AG10803 (cell line): ENCODE measurements around the gene CD8A.

Experiments
- DNase-seq: peaks from one replicate; pipeline ENCODE4 v3.0.0; 2010; ENCODE audit warnings: low read depth
- H3K4me3 ChIP-seq: 2 replicates; pipeline ENCODE4 v1.5.1; 2011; ENCODE audit warnings: mild to moderate bottlenecking, low read length, control low read depth
- CTCF ChIP-seq: conservative IDR thresholded peaks from 2 replicates; pipeline ENCODE4 v1.5.1; 2011; ENCODE audit warnings: mild to moderate bottlenecking, low read length, control low read depth, inconsistent platforms

The CD8A gene

GRCh38 chr2:86826951-86827350, 36.2 kb upstream of the CD8A start:
- H3K4me3 ChIP-seq: no peak overlapping the region
- no peak for TF ChIP-seq CTCF
- DNase-seq: no peak

- H3K4me3 ChIP-seq: no peak overlapping the region
- no peak for TF ChIP-seq CTCF
- DNase-seq: no peak
These were observed 35.1 kb upstream of the CD8A start for GRCh38 chr2:86825693-86826381.

- DNase-seq: no peak
- TF ChIP-seq CTCF: no peak
- no peak overlapping the region for H3K4me3 ChIP-seq
These were observed 34.5 kb upstream of the CD8A start for GRCh38 chr2:86825036-86825692.

- no peak for TF ChIP-seq CTCF
- no peak for DNase-seq
- no peak overlapping the region for H3K4me3 ChIP-seq
These were observed 32.1 kb upstream of the CD8A start for GRCh38 chr2:86822668-86823345.

GRCh38 chr2:86821842-86822241, 31.1 kb upstream of the CD8A start:
- TF ChIP-seq CTCF: no peak
- no peak for DNase-seq
- H3K4me3 ChIP-seq: no peak overlapping the region

GRCh38 chr2:86821306-86821705, 30.6 kb upstream of the CD8A start:
- DNase-seq: no peak
- H3K4me3 ChIP-seq: no peak overlapping the region
- TF ChIP-seq CTCF: no peak

- H3K4me3 ChIP-seq: no peak overlapping the region
- no peak for DNase-seq
- TF ChIP-seq CTCF: no peak
These were observed 28.2 kb upstream of the CD8A start for GRCh38 chr2:86818957-86819356.
